HCT116 (cell line): Measurements from ENCODE around the gene DMPK. TPM values are rescaled to one million over a fixed set of nuclear protein-coding genes. Genes with fewer than 3 reads are reported as not detected.
A peak's percentile ranks its signal among the peaks of the same experiment; 100 is the strongest.

Source experiments
- ATAC-seq: fragments of 200-7000 bp; cut with Tn5 transposase; 2 replicates; pipeline ENCODE4 v1.9.1; 2020; ENCODE audit warnings: mild to moderate bottlenecking, moderate library complexity
- BruUV-seq: library from RNA; stranded (reverse); fragments of 400-500 nt; replicated peaks from 2 replicates; lab custom pipeline; 2021; lab: Mats Ljungman, UMichigan
- CTCF ChIA-PET: fragments of 300-600 bp; sonication (Branson Sonifier 250); formaldehyde crosslinking; loops from one replicate; lab custom pipeline; 2021; ENCODE audit warnings: antibody characterized with exemption; lab: Charles Lee
- POLR2A ChIA-PET: fragments of 300-600, 350-600 bp; sonication (Branson Sonifier 250); formaldehyde crosslinking; loops from one replicate; lab custom pipeline; 2021; ENCODE audit warnings: antibody characterized with exemption; lab: Charles Lee
- RAD21 ChIA-PET, 2 experiments: fragments of 300-600 bp; sonication (Branson Sonifier 250); formaldehyde crosslinking; loops; one replicate each; lab custom pipeline; 2023; ENCODE audit warnings: low total read pairs in 2 of 2; ENCODE audit not compliant: uncharacterized antibody in 2 of 2, unreplicated experiment in 2 of 2, low non-redundant PET in 1 of 2; lab: Charles Lee
- DNase-seq: peaks from one replicate; pipeline ENCODE4 v3.0.0-alpha.2; 2010; ENCODE audit warnings: low read depth, low spot score
- H2AFZ ChIP-seq: fragments of 200-600 bp; shearing (Covaris generic), sonication (generic); 2 replicates; pipeline ENCODE4 v1.6.1; 2017; ENCODE audit warnings: low read depth, mixed run types, mixed read lengths, antibody characterized with exemption, low read length; ENCODE audit not compliant: poor library complexity, severe bottlenecking
- H3K27ac ChIP-seq: 2 replicates; pipeline ENCODE4 v1.5.1; 2012; ENCODE audit warnings: low read depth, low read length
- H3K27me3 ChIP-seq: fragments of 200-600 bp; sonication (generic); 2 replicates; pipeline ENCODE4 v1.6.1; 2016; ENCODE audit warnings: mixed run types, low read length, mixed read lengths; ENCODE audit not compliant: insufficient read depth
- H3K36me3 ChIP-seq, 2 experiments: fragments of 200-500 bp in 1 of 2; fragments of 200-600 bp in 1 of 2; sonication (Bioruptor generic) in 1 of 2; sonication (generic) in 1 of 2; 2 replicates each; pipeline versions ENCODE4 v1.5.1 to v1.6.1; 2014 to 2016; ENCODE audit warnings: low read length in 2 of 2, inconsistent platforms in 1 of 2, mixed read lengths in 1 of 2, mixed run types in 1 of 2; ENCODE audit not compliant: insufficient read depth in 2 of 2, control insufficient read depth in 1 of 2
- H3K4me1 ChIP-seq, 2 experiments: fragments of 200-600 bp in 1 of 2; sonication (generic) in 1 of 2; 2 replicates each; pipeline versions ENCODE4 v1.5.1 to v1.6.1; 2012 to 2017; ENCODE audit warnings: low read length in 2 of 2, inconsistent platforms in 1 of 2, mild to moderate bottlenecking in 1 of 2, mixed read lengths in 1 of 2, mixed run types in 1 of 2, moderate library complexity in 1 of 2; ENCODE audit not compliant: insufficient read depth in 2 of 2, control insufficient read depth in 1 of 2
- H3K4me2 ChIP-seq: fragments of 200-600 bp; sonication (generic); 2 replicates; pipeline ENCODE4 v1.6.1; 2017; ENCODE audit warnings: mixed run types, low read length, mixed read lengths
- H3K4me3 ChIP-seq, 2 experiments: fragments of 200-600 bp in 1 of 2; sonication (generic) in 1 of 2; replicated peaks in 1 of 2; 2 replicates each; pipeline ENCODE4 v1.5.1; 2011 to 2016; ENCODE audit warnings: low read length in 2 of 2, control low read depth in 1 of 2, low read depth in 1 of 2, mild to moderate bottlenecking in 1 of 2, mixed read lengths in 1 of 2, mixed run types in 1 of 2
- H3K79me2 ChIP-seq: fragments of 200-600 bp; sonication (generic); 2 replicates; pipeline ENCODE4 v1.6.1; 2017; ENCODE audit warnings: mild to moderate bottlenecking, mixed run types, low read length, moderate library complexity, mixed read lengths; ENCODE audit not compliant: insufficient read depth
- H3K9ac ChIP-seq: fragments of 200-600 bp; sonication (generic); 2 replicates; pipeline ENCODE4 v1.6.1; 2016; ENCODE audit warnings: low read length, mixed read lengths
- H3K9me2 ChIP-seq: fragments of 200-600 bp; sonication (generic), shearing (Covaris generic); 2 replicates; pipeline ENCODE4 v1.6.1; 2017; ENCODE audit warnings: mixed run types, mild to moderate bottlenecking, moderate library complexity; ENCODE audit not compliant: insufficient read depth
- H3K9me3 ChIP-seq, 2 experiments: fragments of 200-500 bp in 1 of 2; fragments of 200-600 bp in 1 of 2; sonication (Bioruptor generic) in 1 of 2; sonication (generic) in 1 of 2; 2 replicates each; pipeline ENCODE4 v1.6.1; 2014 to 2017; ENCODE audit warnings: low read length in 2 of 2, mixed read lengths in 2 of 2, inconsistent platforms in 1 of 2, low read depth in 1 of 2, mild to moderate bottlenecking in 1 of 2, mixed run types in 1 of 2, moderate library complexity in 1 of 2; ENCODE audit not compliant: control insufficient read depth in 1 of 2, insufficient read depth in 1 of 2
- H4K20me1 ChIP-seq: fragments of 200-600 bp; sonication (generic), shearing (Covaris generic); 2 replicates; pipeline ENCODE4 v1.6.1; 2017; ENCODE audit warnings: mixed run types, mild to moderate bottlenecking, moderate library complexity; ENCODE audit not compliant: insufficient read depth
- CTCF ChIP-seq, 3 experiments: fragments of 200-600 bp in 1 of 3; sonication (generic) in 1 of 3; IDR thresholded peaks in 2 of 3; conservative IDR thresholded peaks in 1 of 3; 2 replicates each; pipeline ENCODE4 v1.5.1; 2012 to 2017; ENCODE audit warnings: low read depth in 2 of 3, low read length in 2 of 3, antibody characterized with exemption in 1 of 3, borderline replicate concordance in 1 of 3, control low read depth in 1 of 3, mild to moderate bottlenecking in 1 of 3, mixed read lengths in 1 of 3, mixed run types in 1 of 3, moderate library complexity in 1 of 3; ENCODE audit not compliant: insufficient read depth in 1 of 3
- EGR1 ChIP-seq: IDR thresholded peaks from 2 replicates; pipeline ENCODE4 v1.6.1; 2012; ENCODE audit warnings: low read depth
- POLR2AphosphoS5 ChIP-seq: IDR thresholded peaks from 2 replicates; pipeline ENCODE4 v1.6.1; 2011; ENCODE audit warnings: mild to moderate bottlenecking, low read depth, low read length, moderate library complexity
- TCF7L2 ChIP-seq: IDR thresholded peaks from 2 replicates; pipeline ENCODE4 v1.7.0; 2011; ENCODE audit warnings: borderline replicate concordance, inconsistent platforms; ENCODE audit not compliant: insufficient read depth, insufficient read length; ENCODE audit errors: extremely low read depth
- ZBTB33 ChIP-seq: IDR thresholded peaks from 2 replicates; pipeline ENCODE4 v1.6.1; 2011; ENCODE audit warnings: mild to moderate bottlenecking, low read length, moderate library complexity; ENCODE audit not compliant: insufficient replicate concordance; ENCODE audit errors: extremely low read depth
- intact Hi-C: fragments of 100-400 bp; cut with micrococcal nuclease; formaldehyde crosslinking; loops from 2 replicates; pipeline ENCODE4 v1.10.0; 2022
- total RNA-seq: library from RNA; stranded (reverse); gene quantifications from one replicate; pipeline ENCODE4 v1.2.1, GENCODE V29; 2021; ENCODE audit not compliant: unreplicated experiment

DMPK gene
- total RNA-seq, 1 experiment from 2014 or later = 52.5 TPM

GRCh38 chr19:45781214-45782161, 802 bp downstream of the DMPK start (continued):
- TF ChIP-seq ZBTB33 = no peak
- no peak; the same call in 1 of the 2 replicates for TF ChIP-seq POLR2AphosphoS5
- no peak for TF ChIP-seq TCF7L2

- TF ChIP-seq EGR1 (no peak), CTCF (IDR thresholded peaks at IDR 0.05 in 2 of 3, conservative IDR thresholded peaks at IDR 0.05 in 1 of 3; ENCODE audit: borderline replicate concordance in 1 of 3, insufficient read depth in 1 of 3, low read depth in 2 of 3, low read length in 2 of 3) (no peak)
- TF ChIP-seq, all 23 proteins: peak for 0
- BruUV-seq = no TSS peak
- Histone ChIP-seq H3K79me2 (no peaks in the 10 kb centered on the region), H3K9me3 (no peaks in the 10 kb centered on the region), H3K36me3 (peaks cover 0 to 10% of the 10 kb centered on the region in 2 experiments; a peak in 3 of 4 replicates), H3K27ac (peak overlapping the region; percentile 91), H3K4me1 (peaks cover 45 to 60% of the 10 kb centered on the region in 2 experiments), H3K9ac (peak overlapping the region; percentile 52), H2AFZ (no peak overlapping the region), H3K4me2 (peak overlapping the region; percentile 84), H3K4me3 (peak overlapping the region in 1 of 2 experiments; percentile 54; a peak in 1 of 4 replicates), H3K27me3 (no peaks in the 10 kb centered on the region), H3K9me2 (no peaks in the 10 kb centered on the region), H4K20me1 (no peaks in the 10 kb centered on the region)
- ChIA-PET CTCF (interaction anchor here (1.5 to 3.5 kb wide), 2 partner anchors 11 to 19 kb away, joined by 5 to 36 read pairs; partner anchors contain the start of gene SIX5), POLR2A (interaction anchor here (5.1 kb wide), 1 partner anchor 11 kb away, joined by 50 read pairs; the partner anchor contains the start of gene SIX5), RAD21 (interaction anchor here in 1 of 2 experiments (2.1 kb wide), 1 partner anchor 11 kb away, joined by 9 read pairs; the partner anchor contains the start of gene SIX5)
- DNase-seq (no peak), ATAC-seq (no peak)
- intact Hi-C loops = no loop called here
These were observed 1.7 kb downstream of the DMPK start for GRCh38 chr19:45780448-45781213.
